Endothelial cell of umbilical vein (primary cell): Measurements from ENCODE around the gene ARHGEF5. TPM values are rescaled to one million over a fixed set of nuclear protein-coding genes. Genes with fewer than 3 reads are reported as not detected.

Experiments used
- BruUV-seq: library from RNA; stranded (reverse); fragments of 400-500 nt; replicated peaks from 2 replicates; lab custom pipeline; 2021; lab: Mats Ljungman, UMichigan
- CTCF ChIA-PET: fragments of 300-600, 350-600 bp; sonication (Branson Sonifier 250); formaldehyde crosslinking; loops from one replicate; lab custom pipeline; 2021; ENCODE audit warnings: antibody characterized with exemption, inconsistent platforms; lab: Charles Lee
- POLR2A ChIA-PET: fragments of 300-600, 350-600 bp; sonication (Branson Sonifier 250); formaldehyde crosslinking; loops from one replicate; lab custom pipeline; 2021; ENCODE audit warnings: antibody characterized with exemption, inconsistent platforms; lab: Charles Lee
- DNase-seq: peaks from one replicate; pipeline ENCODE4 v3.0.0-alpha.2; 2011; ENCODE audit warnings: low read depth, low spot score
- FAIRE-seq: peaks from 2 replicates; lab custom pipeline; 2011; peaks lifted over from hg19 to GRCh38; lab: Jason Lieb, UNC
- H2AFZ ChIP-seq: 2 replicates; pipeline ENCODE4 v1.6.0; 2012; ENCODE audit warnings: low read depth, low read length, control low read depth, inconsistent platforms
- H3K27ac ChIP-seq: 2 replicates; pipeline ENCODE4 v1.5.1; 2011; ENCODE audit warnings: low read depth, mild to moderate bottlenecking, control low read depth, low read length, moderate library complexity; ENCODE audit not compliant: insufficient read depth
- H3K27me3 ChIP-seq, 2 experiments: 2 replicates each; pipeline versions ENCODE4 v1.6.0 to v1.6.1; 2011; ENCODE audit warnings: low read length in 2 of 2, mixed read lengths in 1 of 2; ENCODE audit not compliant: control insufficient read depth in 2 of 2, insufficient read depth in 2 of 2
- H3K36me3 ChIP-seq, 2 experiments: 2 replicates in 1 of 2; 3 replicates in 1 of 2; pipeline ENCODE4 v1.5.1; 2011; ENCODE audit warnings: low read length in 2 of 2, mild to moderate bottlenecking in 1 of 2, moderate library complexity in 1 of 2; ENCODE audit not compliant: control insufficient read depth in 2 of 2, insufficient read depth in 2 of 2; ENCODE audit errors: extremely low read depth in 1 of 2
- H3K4me1 ChIP-seq: 3 replicates; pipeline ENCODE4 v1.5.1; 2011; ENCODE audit warnings: mild to moderate bottlenecking, low read length; ENCODE audit not compliant: control insufficient read depth, insufficient read depth; ENCODE audit errors: extremely low read depth
- H3K4me2 ChIP-seq: 2 replicates; pipeline ENCODE4 v1.6.1; 2011; ENCODE audit warnings: low read length, control low read depth, mixed read lengths; ENCODE audit not compliant: insufficient read depth
- H3K4me3 ChIP-seq, 3 experiments: fragments of 200-600 bp in 1 of 3; sonication (generic), shearing (Covaris generic) in 1 of 3; replicated peaks in 1 of 3; 2 replicates each; pipeline ENCODE4 v1.5.1; 2011 to 2016; ENCODE audit warnings: control low read depth in 3 of 3, low read length in 3 of 3, mild to moderate bottlenecking in 2 of 3, inconsistent platforms in 1 of 3, low read depth in 1 of 3, moderate library complexity in 1 of 3; ENCODE audit not compliant: insufficient read depth in 1 of 3
- H3K79me2 ChIP-seq: 2 replicates; pipeline ENCODE4 v1.6.0; 2012; ENCODE audit warnings: low read length, inconsistent platforms; ENCODE audit not compliant: control insufficient read depth, insufficient read depth
- H3K9ac ChIP-seq: replicated peaks from 2 replicates; pipeline ENCODE3; 2011; ENCODE audit warnings: low read length, control low read depth; ENCODE audit not compliant: insufficient read depth; ENCODE audit errors: extremely low read depth
- H3K9me1 ChIP-seq: replicated peaks from 3 replicates; pipeline ENCODE4 v1.6.0; 2011; ENCODE audit warnings: mild to moderate bottlenecking, low read length; ENCODE audit not compliant: control insufficient read depth, insufficient read depth; ENCODE audit errors: extremely low read depth
- H3K9me3 ChIP-seq: replicated peaks from 2 replicates; pipeline ENCODE4 v1.5.1; 2012; ENCODE audit warnings: low read length, inconsistent platforms; ENCODE audit not compliant: control insufficient read depth, insufficient read depth
- H4K20me1 ChIP-seq: replicated peaks from 2 replicates; pipeline ENCODE3; 2011; ENCODE audit warnings: mild to moderate bottlenecking, low read length; ENCODE audit not compliant: control insufficient read depth, insufficient read depth; ENCODE audit errors: extremely low read depth
- CTCF ChIP-seq, 2 donors: IDR thresholded peaks; 1 replicate in 1 of 2; 2 replicates in 1 of 2; pipeline ENCODE4 v1.5.1; 2011; ENCODE audit warnings: low read length in 2 of 2, mild to moderate bottlenecking in 2 of 2, moderate library complexity in 2 of 2, control low read depth in 1 of 2, inconsistent platforms in 1 of 2, low read depth in 1 of 2; ENCODE audit not compliant: insufficient read depth in 1 of 2; ENCODE audit errors: extremely low read depth in 1 of 2
- EZH2 ChIP-seq: IDR thresholded peaks from 2 replicates; pipeline ENCODE4 v1.6.1; 2012; ENCODE audit warnings: borderline replicate concordance, low read depth, mild to moderate bottlenecking, moderate library complexity, low read length, inconsistent platforms; ENCODE audit not compliant: severe bottlenecking
- FOS ChIP-seq: IDR thresholded peaks from 2 replicates; pipeline ENCODE4 v1.6.1; 2011; ENCODE audit warnings: mild to moderate bottlenecking, low read length, moderate library complexity, borderline replicate concordance; ENCODE audit not compliant: insufficient read depth
- GATA2 ChIP-seq: IDR thresholded peaks from 2 replicates; pipeline ENCODE4 v1.7.0; 2011; ENCODE audit warnings: low read depth, mild to moderate bottlenecking, moderate library complexity, mixed read lengths, low read length; ENCODE audit not compliant: insufficient read length, insufficient read depth
- JUN ChIP-seq: IDR thresholded peaks from 2 replicates; pipeline ENCODE4 v1.6.1; 2011; ENCODE audit warnings: borderline replicate concordance, low read depth; ENCODE audit not compliant: insufficient read length, insufficient read depth
- MAX ChIP-seq: IDR thresholded peaks from 2 replicates; pipeline ENCODE4 v1.6.1; 2011; ENCODE audit not compliant: insufficient read depth, insufficient read length
- MYC ChIP-seq: IDR thresholded peaks from one replicate; pipeline ENCODE4 v1.6.1; 2011; ENCODE audit warnings: mild to moderate bottlenecking, low read depth, low read length
- POLR2A ChIP-seq: IDR thresholded peaks from 2 replicates; pipeline ENCODE4 v1.6.1; 2012; ENCODE audit warnings: low read depth, mild to moderate bottlenecking, control low read depth, low read length
- POLR2AphosphoS5 ChIP-seq: IDR thresholded peaks from 2 replicates; pipeline ENCODE4 v1.6.1; 2012; ENCODE audit warnings: low read depth, mild to moderate bottlenecking, control low read depth, low read length, moderate library complexity; ENCODE audit not compliant: insufficient read depth
- dilution Hi-C: fragments of 300-500 bp; cut with MboI; formaldehyde crosslinking; loops from one replicate; pipeline ENCODE4 v1.15.0; 2019; ENCODE audit warnings: low sequenced_read_pairs; ENCODE audit not compliant: extremely low pct_ligation_motif_present
- intact Hi-C: fragments of 100-400 bp; cut with micrococcal nuclease; formaldehyde crosslinking; loops from one replicate; pipeline ENCODE4 v1.10.0; 2022
- polyA plus RNA-seq, 4 experiments: library from polyadenylated mRNA; depleted of rRNA in 3 of 4; stranded (reverse) in 3 of 4; unstranded in 1 of 4; fragments of >200 nt; gene quantifications; 2 replicates each; pipeline versions ENCODE4 v1.2.1 to v1.2.3, GENCODE V29; 2011 to 2012; ENCODE audit warnings: missing spikeins in 1 of 4
- total RNA-seq: library from RNA; stranded (reverse); gene quantifications from 2 replicates; pipeline ENCODE4 v1.2.3, GENCODE V29; 2021

ARHGEF5 gene
- total and polyA plus RNA-seq, 2 donors (not counting 3 experiments of a cell fraction or from before 2014, with no cell fraction given), result 1.1 to 1.5 TPM

- DNase-seq, result no peak
- no peaks in the 10 kb centered on the region for H3K27me3 ChIP-seq
- H2AFZ ChIP-seq, result no peak overlapping the region
- no peaks in the 10 kb centered on the region for H3K79me2 ChIP-seq
- ChIA-PET CTCF (interaction anchor here (0.5 kb wide), 1 partner anchor 83 kb away, joined by 3 read pairs; no protein-coding TSS in a partner anchor), POLR2A (no interaction called here)
- no peak overlapping the region for H3K4me3 ChIP-seq
- no peaks in the 10 kb centered on the region for H4K20me1 ChIP-seq
- FAIRE-seq, result no peak
- no peaks in the 10 kb centered on the region for H3K4me1 ChIP-seq
- H3K4me2 ChIP-seq, result no peak overlapping the region
- BruUV-seq, result no TSS peak
- TF ChIP-seq MYC (no peak), JUN (no peak), POLR2A (no peak), CTCF (IDR thresholded peaks at IDR 0.05; ENCODE audit: extremely low read depth in 1 of 2, insufficient read depth in 1 of 2, low read depth in 1 of 2, low read length in 2 of 2) (no peak), EZH2 (no peak), FOS (no peak), POLR2AphosphoS5 (no peak), MAX (no peak), GATA2 (no peak)
- dilution Hi-C loops, result no loop called here
- no peaks in the 10 kb centered on the region for H3K9me3 ChIP-seq
- no peak overlapping the region for H3K9ac ChIP-seq
- no peak overlapping the region for H3K27ac ChIP-seq
- intact Hi-C loops, result no loop called here
- H3K36me3 ChIP-seq, result no peaks in the 10 kb centered on the region
- no peaks in the 10 kb centered on the region for H3K9me1 ChIP-seq
Measured at GRCh38 chr7:144414815-144415214, 59.6 kb downstream of the ARHGEF5 start.
